HG03045 (cell line): ENCODE results near the gene PUS10.

Experiments used
- ATAC-seq: cut with Tn5 transposase; IDR thresholded peaks from one replicate; pipeline ENCODE4 v1.9.1; 2021; ENCODE audit warnings: mild to moderate bottlenecking, moderate library complexity; ENCODE audit not compliant: unreplicated experiment

PUS10 gene

GRCh38 chr2:60972889-60973656 lies 45.0 kb downstream of the PUS10 start:
- ATAC-seq = no peak

- peak; percentile 69 for ATAC-seq
These were observed 51.3 kb downstream of the PUS10 start for GRCh38 chr2:60966507-60967405.

- ATAC-seq = no peak
These were observed 52.6 kb downstream of the PUS10 start for GRCh38 chr2:60965499-60965785.

DNA sequence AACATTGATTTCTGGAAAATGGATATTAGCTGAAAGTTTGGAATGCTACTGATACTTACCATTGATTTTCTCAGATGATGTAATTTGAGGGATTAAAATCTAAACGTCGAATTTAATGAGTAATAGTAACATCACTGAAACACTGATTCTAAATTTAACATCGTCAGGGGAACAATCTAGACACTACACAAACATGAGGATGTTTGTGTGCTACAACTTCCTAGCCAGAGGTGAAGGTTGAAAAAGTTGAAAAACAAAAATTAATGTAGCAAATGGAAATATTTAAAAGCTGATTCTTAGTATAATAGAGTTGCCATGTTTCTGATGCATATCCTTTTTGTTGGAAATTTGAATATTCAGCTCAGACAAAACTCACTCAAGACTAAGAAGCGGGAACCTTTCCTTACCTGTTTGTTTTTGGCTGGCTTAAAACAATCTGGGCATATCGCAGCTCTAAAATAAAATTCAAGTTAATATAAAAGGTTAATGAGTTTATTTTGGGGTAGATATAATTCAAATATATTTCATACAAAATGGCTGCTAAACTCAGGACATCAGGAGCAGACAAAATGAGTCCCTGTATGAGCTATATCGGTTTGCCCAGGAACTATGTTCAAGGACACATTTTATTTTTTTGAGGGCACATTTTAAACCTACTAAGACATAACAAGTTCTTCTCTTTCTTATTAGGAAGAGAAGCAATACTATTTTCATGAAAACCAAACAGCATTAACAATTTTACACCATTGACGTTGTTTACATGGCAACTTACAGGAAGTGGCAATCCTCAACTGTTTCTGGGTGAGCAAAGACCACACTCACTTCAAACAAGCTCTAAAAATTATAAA lies 53.2 kb downstream of the PUS10 start:
- no peak for ATAC-seq

DNA sequence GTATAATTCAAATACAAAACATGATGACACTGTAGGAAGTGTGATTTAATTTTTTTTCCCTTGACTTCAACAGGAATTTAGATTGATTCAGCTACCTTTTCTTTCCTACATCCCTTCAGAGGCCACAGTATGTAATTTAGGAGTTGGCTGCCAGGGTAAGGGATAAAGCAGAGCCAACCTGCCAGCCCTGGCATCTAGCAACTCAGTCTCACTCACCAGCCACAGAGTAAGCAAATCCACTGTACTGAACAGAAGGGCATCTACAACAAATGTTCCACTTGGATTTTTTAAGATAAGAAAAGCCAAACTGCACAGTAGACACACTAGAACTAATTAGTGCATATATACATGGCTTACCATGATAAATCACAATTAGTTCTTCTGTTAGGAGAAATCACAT lies 54.9 kb downstream of the PUS10 start:
- no peak for ATAC-seq

DNA sequence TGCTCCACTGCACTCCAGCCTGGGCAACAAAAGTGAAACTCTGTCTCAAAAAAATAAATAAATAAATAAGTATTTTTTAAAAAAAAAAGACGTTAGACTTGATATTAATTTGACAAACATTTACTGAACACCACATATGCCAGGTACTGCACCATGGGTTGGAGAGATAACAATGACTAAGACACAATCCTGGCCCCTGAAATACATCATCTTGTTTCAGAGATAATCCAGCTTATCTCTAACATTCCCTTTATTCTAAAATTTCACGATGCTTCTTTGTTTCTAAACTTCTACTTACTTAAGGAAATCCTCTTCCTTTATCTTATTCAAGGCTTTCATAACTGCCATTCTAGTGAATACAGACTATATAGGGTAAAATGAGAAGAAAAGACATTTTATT lies 55.5 kb downstream of the PUS10 start:
- no peak for ATAC-seq

DNA sequence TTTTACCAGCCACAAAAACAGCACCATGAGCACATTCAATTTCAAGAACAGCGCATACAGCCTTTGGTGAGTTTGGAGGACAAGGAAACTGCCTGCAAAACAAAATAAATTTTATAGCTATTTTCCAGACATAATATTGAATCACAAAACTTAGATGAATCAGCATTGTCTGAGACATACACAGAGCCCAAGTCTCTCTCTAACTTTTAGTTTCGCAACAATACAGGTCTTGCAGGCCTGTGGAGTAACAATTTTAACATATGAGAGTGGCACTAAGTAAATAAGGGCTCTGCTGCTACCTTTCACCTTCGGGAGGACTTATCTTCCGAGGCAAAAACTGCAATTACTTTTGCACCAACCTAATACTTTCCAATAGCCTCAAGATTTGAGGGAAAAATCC lies 56.6 kb downstream of the PUS10 start:
- ATAC-seq = no peak

DNA sequence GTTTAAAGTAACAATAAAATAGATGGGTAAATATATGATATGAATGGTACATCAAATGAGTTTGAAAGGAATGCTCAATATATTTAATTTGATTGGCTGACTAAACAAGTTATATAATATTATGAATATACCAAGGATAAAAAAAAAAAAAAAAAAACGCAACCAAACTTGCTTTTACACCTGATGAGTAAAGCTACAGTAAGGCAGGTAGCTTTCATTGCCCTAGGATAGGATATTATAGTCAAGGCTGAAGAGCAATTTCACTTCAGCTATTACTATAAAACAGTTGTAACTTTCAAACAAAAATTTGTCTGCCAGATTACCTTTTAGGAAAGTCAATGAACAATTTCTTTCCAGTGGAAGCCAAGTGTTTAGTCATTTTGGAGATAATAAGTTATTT lies 57.3 kb downstream of the PUS10 start:
- no peak for ATAC-seq

DNA sequence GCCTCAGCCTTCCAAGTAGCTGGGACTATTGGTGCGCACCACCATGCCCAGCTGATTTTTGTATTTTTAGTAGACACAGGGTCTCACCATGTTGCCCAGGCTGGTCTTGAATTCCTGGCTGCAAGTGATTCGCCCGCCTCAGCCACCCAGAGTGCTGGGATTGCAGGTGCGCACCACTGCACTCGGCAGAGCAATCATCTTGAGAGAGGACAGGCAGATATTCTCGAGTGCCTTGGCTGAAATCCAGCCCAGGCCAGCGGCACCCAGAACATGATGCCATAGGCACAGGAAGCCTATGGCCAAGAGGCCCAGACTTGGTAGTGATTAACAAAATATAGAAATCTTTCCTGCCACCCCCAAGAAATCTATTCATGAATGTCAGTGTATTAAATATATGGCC lies 58.6 kb downstream of the PUS10 start:
- no peak for ATAC-seq

GRCh38 chr2:60958800-60959199 lies 59.3 kb downstream of the PUS10 start:
- ATAC-seq = no peak

DNA sequence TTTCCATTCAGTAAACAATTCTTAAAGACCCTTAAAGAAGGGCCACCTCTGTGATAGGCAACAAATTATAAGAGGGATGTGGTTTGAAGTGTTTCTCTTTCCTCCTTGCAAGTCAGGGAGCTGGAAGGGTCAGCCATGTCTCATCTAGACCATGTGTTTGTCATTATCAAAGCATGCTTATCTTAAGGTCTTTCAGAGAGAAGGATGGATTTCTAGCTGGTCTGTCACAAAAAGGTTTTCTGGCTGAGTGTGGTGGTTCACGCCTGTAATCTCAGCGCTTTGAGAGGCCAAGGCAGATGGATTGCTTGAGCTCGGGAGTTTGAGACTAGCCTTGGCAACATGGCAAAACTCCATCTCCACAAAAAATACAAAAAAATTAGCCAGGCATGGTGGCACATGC lies 59.7 kb downstream of the PUS10 start:
- ATAC-seq = no peak

DNA sequence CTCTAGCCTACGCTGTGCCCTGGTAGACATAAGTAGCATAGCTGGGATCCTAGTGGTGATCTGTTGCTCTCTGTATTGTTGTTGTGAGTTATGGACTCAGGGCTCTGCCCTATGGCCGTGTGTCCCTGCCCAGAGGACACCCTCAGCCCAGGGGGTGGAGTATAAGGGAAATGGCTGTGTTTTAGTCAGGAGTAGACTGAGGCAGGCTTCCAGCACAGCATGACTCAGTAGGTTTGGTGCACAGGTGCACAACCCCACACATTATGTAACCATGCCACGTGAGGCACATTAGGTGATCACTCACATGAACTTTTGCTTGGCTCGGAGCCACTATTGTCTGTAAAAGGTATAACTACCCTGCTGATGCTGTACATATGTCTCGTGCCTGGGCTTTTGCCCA lies 60.4 kb downstream of the PUS10 start:
- ATAC-seq = no peak

DNA sequence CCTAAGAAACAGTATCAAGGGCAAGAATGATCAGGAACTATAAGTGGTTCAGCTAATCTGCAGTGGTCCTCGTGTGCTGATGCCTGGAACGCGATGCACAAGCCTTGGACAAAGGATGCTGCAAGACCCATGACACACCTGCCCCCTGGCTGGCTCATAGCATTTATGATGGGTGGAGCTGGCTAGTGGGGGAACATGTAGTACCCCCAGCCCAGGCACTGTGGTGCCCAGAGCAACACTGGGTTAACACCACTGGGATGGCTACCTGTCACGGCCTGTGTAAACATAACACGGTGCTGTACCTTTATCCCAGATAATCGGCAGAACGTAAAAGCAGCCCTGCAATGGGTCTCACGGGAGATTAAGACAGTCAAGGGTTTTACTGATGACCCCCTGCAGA lies 60.8 kb downstream of the PUS10 start:
- ATAC-seq = no peak

DNA sequence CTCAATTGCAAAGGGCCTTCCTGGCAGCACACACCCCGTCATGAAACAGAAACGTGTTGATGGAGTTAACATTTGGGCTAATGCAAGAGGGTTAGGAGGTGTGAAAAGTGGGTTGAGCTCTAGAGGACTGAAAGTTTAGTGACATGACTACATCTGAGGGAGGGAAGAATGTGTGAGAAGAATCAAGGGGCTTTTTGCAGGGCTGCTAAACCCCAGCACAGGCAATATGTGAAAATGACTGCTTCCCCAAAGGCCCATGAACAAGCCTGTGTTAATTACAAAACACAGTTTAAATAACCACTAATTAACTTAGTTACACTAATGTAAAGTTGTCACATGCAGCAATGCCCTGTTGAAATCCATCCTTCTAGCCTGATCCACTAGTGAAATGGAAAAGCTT lies 63.9 kb downstream of the PUS10 start:
- no peak for ATAC-seq

- ATAC-seq = no peak
These were observed 69.0 kb downstream of the PUS10 start for GRCh38 chr2:60948926-60949579.

- ATAC-seq = no peak
These were observed 69.9 kb downstream of the PUS10 start for GRCh38 chr2:60948161-60948560.

DNA sequence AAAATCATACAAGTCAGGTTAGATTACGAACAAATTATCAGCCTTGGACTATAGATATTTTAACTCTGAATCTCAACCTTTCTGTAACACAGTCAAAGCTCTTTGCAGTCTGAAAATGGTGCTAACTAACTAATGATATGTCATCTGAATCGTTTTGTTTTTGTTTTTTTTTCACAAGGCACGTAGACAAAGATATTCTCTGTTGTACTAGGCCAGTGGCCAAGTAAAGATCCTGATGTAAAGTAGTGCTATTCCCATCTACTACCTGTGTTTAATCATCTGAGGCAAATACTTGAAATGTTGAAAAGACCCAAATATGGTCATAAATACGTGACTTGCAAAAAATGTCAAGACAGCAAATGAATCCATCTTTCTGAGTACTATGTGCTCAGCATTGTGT lies 71.0 kb downstream of the PUS10 start:
- ATAC-seq = no peak

DNA sequence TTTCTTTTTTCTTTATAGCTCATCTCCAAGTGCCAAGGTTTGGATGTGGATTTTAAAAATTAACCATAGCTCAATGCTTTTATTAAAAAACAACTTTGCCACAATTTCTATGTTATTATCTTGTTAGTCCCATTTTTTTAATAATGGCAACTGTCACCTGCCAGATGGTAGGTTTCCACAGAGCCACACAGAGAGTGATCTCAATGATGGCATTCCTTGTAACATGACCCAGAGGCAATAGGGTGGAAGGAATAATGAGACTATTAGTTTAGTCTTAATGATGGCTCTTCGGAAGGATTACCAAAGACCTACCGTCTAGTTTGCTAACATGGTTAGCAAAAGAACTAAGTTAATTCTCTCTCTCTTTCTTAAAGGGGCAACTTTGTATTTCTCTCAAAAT lies 72.7 kb downstream of the PUS10 start:
- no peak for ATAC-seq

GRCh38 chr2:60939622-60940021 lies 78.4 kb downstream of the PUS10 start:
- ATAC-seq = no peak

GRCh38 chr2:60938301-60938700 lies 79.8 kb downstream of the PUS10 start:
- ATAC-seq = no peak

DNA sequence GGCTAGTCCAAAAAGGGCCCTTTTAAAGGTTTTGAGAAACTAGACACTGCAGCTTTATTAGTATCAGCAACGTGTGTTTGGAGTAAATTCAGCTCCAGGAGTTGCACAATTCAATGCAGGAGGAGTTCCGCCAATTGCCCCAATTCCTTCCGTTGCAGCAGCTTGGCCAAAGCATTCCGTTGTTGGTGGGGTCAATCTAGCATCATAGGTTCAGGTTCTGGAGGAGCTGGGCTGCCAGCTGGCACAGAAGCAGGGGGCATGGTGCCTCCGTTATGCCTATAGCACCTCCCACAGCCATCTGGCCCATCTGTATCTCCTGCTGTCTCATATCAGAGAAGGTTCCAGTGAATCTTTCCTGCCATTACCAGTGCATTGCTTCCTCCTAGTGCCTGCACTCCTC lies 81.3 kb downstream of the PUS10 start:
- ATAC-seq = no peak
